ENCODE measurements around the gene RXRA.

RXRA gene

GRCh38 chr9:134474055-134474370 lies 147.8 kb downstream of the RXRA start:
- H3K27ac ChIP-seq: no peak overlapping the region
- no peak for DNase-seq (ENCODE audit: low read depth, low spot score)

DNA sequence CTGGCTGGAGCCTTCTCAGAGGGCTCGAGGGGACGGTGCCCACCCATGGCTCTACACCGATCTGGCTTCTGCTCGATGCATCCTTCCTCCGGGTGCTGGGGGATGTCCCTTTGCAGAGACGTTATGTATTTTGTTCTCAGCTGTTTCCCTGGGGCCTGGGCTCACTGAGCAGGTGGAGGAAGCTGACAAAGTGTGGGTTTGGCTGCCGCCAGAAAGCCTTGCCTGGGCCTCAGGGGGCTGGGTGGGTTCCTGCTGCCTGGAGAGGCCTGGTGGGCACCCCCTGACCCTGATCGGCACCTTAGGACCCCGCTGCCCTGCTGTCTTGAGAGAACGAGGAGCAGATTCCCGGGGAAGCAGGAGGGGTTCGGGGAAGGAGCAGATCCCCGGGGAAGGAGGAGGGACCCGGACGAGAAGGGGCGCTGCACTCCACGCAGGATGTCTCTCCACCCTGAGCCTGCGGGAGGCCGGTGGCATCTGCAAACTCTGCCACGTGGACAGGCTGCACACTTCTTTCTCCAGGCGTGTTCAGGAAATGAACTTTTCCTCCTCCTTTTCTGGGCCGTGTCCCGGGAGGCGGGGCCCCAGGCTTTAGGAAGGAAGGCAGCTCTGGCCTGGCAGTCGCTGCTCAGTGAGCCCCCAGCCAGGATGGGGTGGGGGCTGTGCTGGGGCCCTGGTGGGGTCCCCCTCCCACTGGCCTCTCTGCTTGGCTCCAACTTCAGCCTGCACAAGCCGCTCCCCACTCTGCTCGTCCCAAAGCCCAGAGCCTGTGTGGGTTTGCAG lies 148.9 kb downstream of the RXRA start:
- no peak for DNase-seq (ENCODE audit: low read depth, low spot score)
- H3K27ac ChIP-seq: no peak overlapping the region

DNA sequence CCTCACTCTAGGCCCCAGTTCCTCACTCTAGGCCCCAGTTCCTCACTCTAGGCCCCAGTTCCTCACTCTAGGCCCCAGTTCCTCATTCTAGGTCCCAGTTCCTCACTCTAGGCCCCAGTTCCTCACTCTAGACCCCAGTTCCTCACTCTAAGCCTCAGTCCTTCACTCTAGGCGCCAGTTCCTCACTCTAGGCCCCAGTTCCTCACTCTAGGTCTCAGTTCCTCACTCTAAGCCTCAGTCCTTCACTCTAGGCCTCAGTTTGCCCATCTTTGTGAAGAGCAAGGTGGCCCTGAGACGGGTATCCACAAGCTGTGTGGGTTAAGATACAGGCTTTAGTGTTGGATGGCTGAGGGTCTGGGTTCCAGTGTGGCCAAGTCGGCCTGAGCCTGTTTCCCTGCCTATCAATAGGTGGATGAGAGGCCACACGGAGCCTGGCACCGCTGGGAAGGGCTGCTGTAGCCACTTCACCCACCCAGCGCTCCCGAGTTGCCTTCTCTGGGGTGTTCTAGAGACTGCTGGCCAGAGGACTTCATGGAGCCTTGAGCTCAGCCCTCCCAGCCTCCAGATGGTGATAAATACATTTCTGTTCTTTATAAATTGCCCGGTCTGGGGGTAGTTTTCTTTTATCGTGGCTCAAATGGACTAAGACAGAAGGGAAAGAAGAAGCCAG lies 150.2 kb downstream of the RXRA start:
- no peak overlapping the region for H3K27ac ChIP-seq
- no peak for DNase-seq (ENCODE audit: low read depth, low spot score)

GRCh38 chr9:134476942-134477335 lies 150.7 kb downstream of the RXRA start:
- DNase-seq (ENCODE audit: low read depth, low spot score): no peak
- no peak overlapping the region for H3K27ac ChIP-seq

- DNase-seq (ENCODE audit: low read depth, low spot score): no peak
- no peak overlapping the region for H3K27ac ChIP-seq
Observed at GRCh38 chr9:134477342-134477925, 151.2 kb downstream of the RXRA start.

- H3K27ac ChIP-seq: no peak overlapping the region
- DNase-seq (ENCODE audit: low read depth, low spot score): no peak
Observed at GRCh38 chr9:134477927-134478326, 151.7 kb downstream of the RXRA start.

DNA sequence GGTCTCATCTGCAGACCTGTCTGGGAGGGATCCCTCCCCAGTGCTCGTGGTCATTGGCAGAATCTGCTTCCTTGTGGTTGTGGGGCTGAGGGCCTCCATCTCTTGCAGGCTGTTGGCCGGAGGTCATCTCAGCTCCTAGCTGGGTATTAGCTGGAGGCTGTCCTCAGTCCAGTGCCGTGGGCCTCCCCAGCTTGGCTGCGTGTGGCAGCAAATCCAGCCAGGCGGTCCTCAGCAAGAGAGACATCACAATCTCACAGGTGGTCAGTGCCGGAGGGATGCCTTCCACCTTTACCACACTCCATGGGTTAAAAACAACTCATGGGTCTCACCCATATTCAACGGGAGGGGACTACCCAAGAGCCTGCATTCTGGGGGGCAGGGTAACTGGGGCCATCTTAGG lies 155.5 kb downstream of the RXRA start:
- DNase-seq (ENCODE audit: low read depth, low spot score): no peak
- no peak overlapping the region for H3K27ac ChIP-seq

DNA sequence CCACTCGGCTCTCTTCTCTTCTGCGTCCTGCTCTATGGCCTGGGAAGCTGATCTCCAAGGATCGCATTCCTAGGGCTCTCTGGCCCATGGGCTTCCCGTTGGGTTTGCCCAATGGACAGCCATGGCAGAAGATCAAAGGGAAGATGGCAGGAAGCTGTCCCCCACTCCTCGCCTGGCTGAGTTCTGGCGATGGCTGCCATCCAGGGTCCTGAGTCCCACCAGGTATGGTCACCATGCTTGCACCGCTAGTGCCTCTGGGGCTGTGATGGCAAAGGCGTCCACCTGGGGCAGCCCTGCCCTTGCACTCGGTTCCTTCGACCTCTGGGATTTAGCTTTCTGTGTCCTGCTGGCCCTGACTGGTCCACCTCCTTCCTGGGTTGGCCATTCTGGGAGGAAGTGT lies 156.0 kb downstream of the RXRA start:
- no peak for DNase-seq (ENCODE audit: low read depth, low spot score)
- no peak overlapping the region for H3K27ac ChIP-seq

DNA sequence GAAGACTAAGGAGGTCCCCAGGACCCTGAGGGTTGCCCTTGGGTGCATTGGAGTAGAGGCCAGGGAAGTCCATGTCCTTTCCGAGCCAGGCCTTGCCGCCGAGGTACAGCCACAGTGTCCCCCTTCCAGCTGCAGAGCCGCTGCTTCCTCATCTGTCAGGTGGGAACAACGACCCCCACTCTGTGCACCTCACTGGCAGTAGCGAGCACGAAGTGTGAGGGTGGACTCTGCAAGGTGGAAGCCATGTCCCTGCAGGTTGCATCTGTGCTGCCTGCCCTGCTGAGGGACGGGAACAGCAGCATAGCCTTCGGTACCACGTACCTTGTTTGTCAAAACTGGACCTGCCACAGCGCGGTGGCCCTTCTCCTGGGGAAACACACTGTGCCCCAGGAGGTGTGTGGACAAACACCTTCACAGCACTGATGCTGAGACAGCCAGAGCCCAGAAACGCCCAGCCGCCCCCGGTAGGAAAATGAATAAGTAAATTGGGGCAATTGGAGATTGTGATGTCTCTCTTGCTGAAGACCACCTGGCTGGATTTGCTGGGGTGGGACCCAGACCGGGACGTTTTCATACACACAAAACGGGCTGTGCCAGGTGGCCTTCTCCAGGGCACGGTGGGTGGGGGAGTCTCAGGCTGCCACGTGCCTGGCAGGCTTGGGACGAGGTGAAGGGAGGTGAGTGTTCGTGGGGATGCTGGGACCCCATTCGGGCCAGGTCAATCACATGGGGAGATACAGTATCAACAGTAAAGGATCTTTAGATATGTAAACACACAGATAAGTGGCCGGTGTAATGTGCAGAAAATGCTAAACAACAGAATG lies 157.3 kb downstream of the RXRA start:
- H3K27ac ChIP-seq: no peak overlapping the region
- no peak for DNase-seq (ENCODE audit: low read depth, low spot score)

GRCh38 chr9:134484479-134484878 lies 158.2 kb downstream of the RXRA start:
- no peak for DNase-seq (ENCODE audit: low read depth, low spot score)
- H3K27ac ChIP-seq: no peak overlapping the region

DNA sequence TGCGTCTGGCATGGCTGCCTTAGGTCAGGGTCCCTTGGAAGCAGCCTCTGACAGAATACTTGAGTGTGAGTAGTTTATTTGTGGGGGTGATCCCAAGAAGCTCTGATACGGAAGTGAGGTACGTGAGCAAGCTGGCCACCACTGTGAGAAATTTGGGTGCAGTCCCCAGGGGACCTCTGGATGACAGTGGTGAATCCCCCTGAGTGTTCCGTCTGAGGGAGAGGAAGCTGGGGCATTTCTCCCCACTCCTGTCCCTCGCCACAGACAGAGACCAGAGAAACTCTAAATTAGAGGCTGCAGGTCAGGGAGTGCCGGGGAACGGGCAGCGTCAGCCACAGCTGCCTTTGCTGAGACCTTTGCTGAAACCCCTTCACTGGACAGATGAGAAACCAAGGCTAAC lies 159.4 kb downstream of the RXRA start:
- H3K27ac ChIP-seq: no peak overlapping the region
- no peak for DNase-seq (ENCODE audit: low read depth, low spot score)

DNA sequence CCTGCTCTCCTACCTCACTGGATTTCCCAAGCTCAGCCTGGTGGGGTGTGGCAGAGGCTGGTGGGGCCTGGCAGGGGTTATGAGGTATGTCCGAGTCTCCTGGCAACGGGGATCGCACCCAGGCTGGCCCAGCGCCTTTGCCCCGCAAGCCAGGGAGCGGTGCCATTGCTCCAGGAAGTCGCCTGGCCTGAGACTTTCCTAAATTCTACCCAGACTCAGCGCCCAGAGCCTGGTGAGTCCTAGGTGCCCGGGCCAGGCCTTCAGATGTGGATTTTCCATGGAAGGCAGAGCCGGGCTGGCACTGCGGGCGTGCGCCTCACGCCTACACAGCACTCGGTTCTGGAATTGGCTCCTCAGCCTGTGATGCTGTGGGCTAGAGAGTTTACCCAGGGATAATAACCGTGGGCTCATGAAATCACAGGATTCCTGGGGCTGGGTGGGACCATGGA lies 159.9 kb downstream of the RXRA start:
- no peak overlapping the region for H3K27ac ChIP-seq
- no peak for DNase-seq (ENCODE audit: low read depth, low spot score)

GRCh38 chr9:134486596-134486995 lies 160.3 kb downstream of the RXRA start:
- no peak overlapping the region for H3K27ac ChIP-seq
- no peak for DNase-seq (ENCODE audit: low read depth, low spot score)

Measured in epithelial cell of prostate (primary cell).